ENCODE data around the gene RHAG.
"Not testable (repeated sequence)": the region's sequence is repeated elsewhere in the genome, so short reads cannot be mapped to it uniquely, and the experiment has no call there.

RHAG gene

GRCh38 chr6:49635480-49635879 lies 1.2 kb downstream of the RHAG start:
- no peak for DNase-seq

- no peak for DNase-seq
These were observed 1.8 kb downstream of the RHAG start for GRCh38 chr6:49634836-49635218.

GRCh38 chr6:49634092-49634835 lies 2.4 kb downstream of the RHAG start:
- DNase-seq = no peak

GRCh38 chr6:49633541-49633940 lies 3.1 kb downstream of the RHAG start:
- DNase-seq = no peak

GRCh38 chr6:49632727-49633126 lies 3.9 kb downstream of the RHAG start:
- DNase-seq = no peak

- DNase-seq = not testable (repeated sequence)
These were observed 7.1 kb downstream of the RHAG start for GRCh38 chr6:49629485-49630088.

- DNase-seq = no peak
These were observed 9.8 kb downstream of the RHAG start for GRCh38 chr6:49626811-49627210.

- DNase-seq = no peak
These were observed 18.4 kb downstream of the RHAG start for GRCh38 chr6:49618257-49618656.

GRCh38 chr6:49614144-49614543 lies 22.5 kb downstream of the RHAG start:
- DNase-seq = not testable (repeated sequence)

- no peak for DNase-seq
These were observed 27.4 kb downstream of the RHAG start for GRCh38 chr6:49609285-49609684.

- DNase-seq = not testable (repeated sequence)
These were observed 28.4 kb downstream of the RHAG start for GRCh38 chr6:49608275-49608674.

GRCh38 chr6:49607391-49607982 lies 29.2 kb downstream of the RHAG start:
- no peak for DNase-seq

GRCh38 chr6:49606721-49607390 lies 29.8 kb downstream of the RHAG start:
- DNase-seq = peak; percentile 55

GRCh38 chr6:49604080-49604479 lies 32.6 kb downstream of the RHAG start:
- DNase-seq = not testable (repeated sequence)

GRCh38 chr6:49587262-49587661 lies 49.4 kb downstream of the RHAG start:
- DNase-seq = not testable (repeated sequence)

- DNase-seq = no peak
These were observed 54.1 kb downstream of the RHAG start for GRCh38 chr6:49582529-49582928.

GRCh38 chr6:49579649-49580048 lies 57.0 kb downstream of the RHAG start:
- DNase-seq = no peak

- DNase-seq = no peak
These were observed 60.0 kb downstream of the RHAG start for GRCh38 chr6:49576618-49577017.

- peak; percentile 27 for DNase-seq
These were observed 66.1 kb downstream of the RHAG start for GRCh38 chr6:49570474-49571079.

- DNase-seq = no peak
These were observed 70.8 kb downstream of the RHAG start for GRCh38 chr6:49565855-49566254.

- no peak for DNase-seq
These were observed 71.4 kb downstream of the RHAG start for GRCh38 chr6:49565261-49565660.

GRCh38 chr6:49564552-49564951 lies 72.1 kb downstream of the RHAG start:
- DNase-seq = no peak
